Stimulated activated CD8-positive, alpha-beta memory T cell treated with anti-CD3 and anti-CD28 coated beads, Interleukin-4, amount 100 ng/mL, for 24 hours (primary cell): ENCODE results near the gene VPS4B.
A peak's percentile ranks its signal among the peaks of the same experiment; 100 is the strongest.
"Not testable (repeated sequence)": the region's sequence is repeated elsewhere in the genome, so short reads cannot be mapped to it uniquely, and the experiment has no call there.

Experiments
- DNase-seq: peaks from one replicate; pipeline ENCODE4 v3.0.0-alpha.2; 2020; ENCODE audit warnings: low read depth

VPS4B gene

DNA sequence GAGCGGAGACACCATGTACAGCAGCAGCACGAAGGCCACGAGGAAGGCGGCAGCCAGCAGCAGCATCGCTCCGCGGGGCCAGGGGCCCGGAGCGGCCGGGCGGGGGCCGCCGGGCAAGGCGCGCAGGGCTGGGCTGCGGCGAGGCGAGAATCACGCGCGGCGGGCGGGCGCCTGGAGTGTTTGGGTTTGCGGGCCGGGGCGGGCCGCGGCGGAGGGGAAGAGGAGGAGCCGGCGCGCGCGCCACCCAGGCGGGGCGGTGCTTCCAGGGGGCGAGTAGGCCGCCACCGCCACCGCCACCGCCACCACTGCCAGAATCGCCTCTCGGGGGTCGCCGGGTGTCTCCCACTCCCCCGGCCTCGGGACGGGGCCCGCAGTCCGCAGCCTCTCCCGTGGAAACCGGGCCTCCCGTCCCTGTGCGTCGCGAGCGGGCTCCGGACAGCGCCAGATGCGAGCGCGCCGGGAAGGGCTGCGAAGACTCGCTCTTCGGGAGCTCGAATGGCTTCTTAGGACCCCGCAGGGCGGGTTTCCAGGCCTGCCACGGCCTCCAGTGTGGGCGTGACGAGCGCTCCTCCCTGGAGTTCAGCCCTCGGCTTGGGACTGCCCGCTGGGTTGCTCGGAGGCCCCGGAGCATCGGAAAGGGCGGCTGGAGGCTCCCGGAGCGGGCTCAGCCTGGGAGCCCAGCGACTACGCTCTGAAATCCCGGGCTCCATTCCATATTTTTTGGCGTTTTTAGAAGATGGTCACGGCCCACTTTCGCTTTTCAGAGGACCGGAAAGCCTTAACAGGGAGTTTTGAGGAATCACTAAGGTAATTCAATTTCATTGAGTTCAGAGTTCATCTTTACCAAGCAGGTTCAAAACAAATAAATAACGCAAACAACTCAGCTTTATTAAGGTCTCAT, 55.0 kb downstream of the VPS4B start, which contains the start of gene KDSR:
KDSR (minus strand) TSS at position 154 of the 901 bp plus-strand sequence; CDS start at position 66, 88 bp downstream.
- DNase-seq = peak; percentile 76

GRCh38 chr18:63366213-63367052, 55.8 kb downstream of the VPS4B start:
- DNase-seq = peak; percentile 49

DNA sequence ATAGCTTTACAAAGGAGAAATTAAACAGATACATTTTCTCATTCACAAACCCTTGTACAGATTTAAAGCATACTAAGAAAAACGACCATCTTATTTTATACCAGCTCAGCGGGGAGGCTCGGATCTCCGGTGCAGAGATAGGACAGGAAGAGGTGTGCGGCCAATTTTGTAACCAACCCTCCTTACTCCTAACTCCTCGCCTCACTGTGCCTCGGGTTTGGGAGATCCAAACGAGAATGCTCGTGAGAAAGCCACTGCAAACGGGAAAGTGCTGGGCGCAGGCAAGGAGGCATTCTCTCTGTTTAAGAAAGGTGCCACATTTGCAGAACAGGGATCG, 56.4 kb downstream of the VPS4B start:
- DNase-seq = no peak

DNA sequence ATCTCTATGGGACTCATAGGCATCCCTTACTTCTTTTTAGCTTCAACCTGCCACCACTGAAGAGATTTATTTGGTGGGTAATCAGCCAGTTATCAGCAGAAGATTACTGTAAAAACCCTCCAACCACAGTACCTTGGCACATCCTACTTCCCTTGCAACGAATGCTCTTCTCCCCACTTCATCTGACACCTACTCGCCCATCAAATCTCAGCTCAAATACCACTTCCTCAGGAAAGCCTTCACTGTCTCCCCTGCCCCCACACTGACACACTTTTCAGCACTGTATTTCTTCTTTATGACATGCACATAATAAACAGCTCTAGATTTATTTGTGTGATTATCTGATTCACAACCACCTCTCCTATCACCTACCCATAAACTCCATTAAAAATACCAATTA, 58.3 kb downstream of the VPS4B start:
- DNase-seq = no peak

- DNase-seq = not testable (repeated sequence)
Measured at GRCh38 chr18:63363420-63363819, 58.9 kb downstream of the VPS4B start.

GRCh38 chr18:63356272-63356896, 65.9 kb downstream of the VPS4B start:
- no peak for DNase-seq

DNA sequence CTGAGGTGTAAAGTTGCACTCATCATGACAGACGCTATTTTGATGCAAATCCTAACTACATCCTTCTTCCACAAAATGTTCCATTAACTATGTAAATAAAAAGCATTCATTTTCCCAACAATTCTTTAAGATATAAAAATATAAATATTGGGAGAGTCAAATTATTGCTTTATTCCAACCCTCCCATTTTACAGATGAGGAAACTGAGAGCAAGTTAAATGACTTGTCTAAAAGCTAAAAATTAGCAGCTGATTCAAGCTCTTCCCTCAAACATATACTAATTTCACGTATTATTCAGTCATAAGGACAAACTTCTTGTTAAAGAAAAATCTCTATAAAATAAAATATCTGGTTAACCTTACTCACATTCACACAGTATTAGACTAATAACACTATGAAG, 72.0 kb downstream of the VPS4B start:
- no peak for DNase-seq

- DNase-seq = no peak
Measured at GRCh38 chr18:63348508-63349136, 73.7 kb downstream of the VPS4B start.

DNA sequence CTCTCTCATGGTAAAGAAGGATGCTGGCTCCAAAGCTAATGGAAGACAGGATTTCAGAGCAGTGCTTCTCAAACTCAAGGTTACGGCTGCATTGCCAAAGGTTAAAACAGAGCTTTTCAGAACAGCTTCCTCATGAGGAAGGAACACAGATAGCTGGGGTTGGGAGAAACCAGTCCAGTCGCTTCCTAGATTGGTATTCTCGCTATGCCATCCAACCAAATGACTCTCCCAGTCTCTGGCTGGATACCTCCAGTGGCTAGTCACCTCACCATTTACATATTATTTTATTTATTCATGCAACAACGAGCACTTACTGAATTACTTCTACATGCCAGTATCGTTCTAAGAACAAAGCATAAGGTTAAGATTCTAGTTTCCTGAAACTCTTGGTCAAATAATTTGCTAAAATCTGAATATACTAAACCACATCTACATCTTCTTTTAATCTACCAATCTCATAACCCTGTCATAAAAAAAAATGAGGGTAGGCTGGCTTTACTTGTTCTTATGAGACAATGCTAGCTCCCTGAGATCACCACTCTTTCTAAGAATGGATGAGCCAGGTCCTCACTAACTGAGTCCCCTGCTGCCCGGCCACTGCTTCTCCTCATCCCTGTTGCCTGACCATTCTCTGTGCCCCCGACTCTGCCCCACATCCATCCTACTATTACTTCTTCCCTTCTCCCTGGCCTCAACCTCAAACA, 75.6 kb downstream of the VPS4B start:
- DNase-seq = no peak

DNA sequence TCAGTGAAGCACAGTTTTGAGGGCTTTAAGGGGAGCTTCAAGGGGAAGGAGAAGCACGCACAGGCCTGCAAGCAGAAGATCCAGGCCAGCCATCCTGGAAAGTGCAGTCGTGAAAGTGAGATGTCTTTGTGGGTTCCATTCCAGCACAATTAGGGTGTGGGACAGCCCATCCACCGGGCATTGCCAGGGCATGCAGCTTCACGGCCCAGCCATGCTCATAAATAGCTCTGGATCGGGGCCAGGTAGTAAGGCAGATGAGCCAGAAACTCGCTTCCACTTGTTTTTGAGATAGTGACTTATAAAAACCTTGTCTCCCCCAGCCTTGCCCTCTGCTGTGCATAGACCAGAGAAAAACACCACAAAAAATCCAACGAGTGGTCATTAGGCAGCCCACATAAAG, 76.2 kb downstream of the VPS4B start:
- no peak for DNase-seq

DNA sequence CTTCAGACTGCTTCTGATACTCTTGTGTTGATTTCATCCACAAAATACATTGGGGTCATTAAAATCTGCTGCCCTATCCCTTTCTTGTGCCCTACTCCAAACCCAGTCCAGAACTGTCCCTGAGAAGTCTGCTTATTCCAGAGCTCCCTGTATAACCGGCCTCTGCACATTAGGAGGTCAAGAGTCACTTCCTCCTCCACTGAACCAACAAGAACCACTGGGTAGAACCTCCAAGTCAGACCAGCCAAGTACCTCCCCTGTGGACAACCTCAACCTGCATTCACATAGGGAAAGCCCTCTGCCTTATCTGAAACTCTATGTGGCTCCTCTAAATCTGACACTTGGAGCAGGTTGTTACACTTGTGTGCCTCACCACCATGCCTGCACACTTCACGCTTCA, 77.4 kb downstream of the VPS4B start:
- DNase-seq = no peak

- no peak for DNase-seq
Measured at GRCh38 chr18:63344263-63344662, 78.0 kb downstream of the VPS4B start.

- DNase-seq = no peak
Measured at GRCh38 chr18:63342206-63342605, 80.1 kb downstream of the VPS4B start.

GRCh38 chr18:63339920-63340484, 82.3 kb downstream of the VPS4B start:
- DNase-seq = no peak
